HG02759 (cell line): ENCODE data around the gene STK32A.
A peak's percentile ranks its signal among the peaks of the same experiment; 100 is the strongest.

ENCODE experiments used
- ATAC-seq: cut with Tn5 transposase; IDR thresholded peaks from one replicate; pipeline ENCODE4 v1.9.1; 2021; ENCODE audit warnings: mild to moderate bottlenecking, moderate library complexity; ENCODE audit not compliant: unreplicated experiment

The STK32A gene

DNA sequence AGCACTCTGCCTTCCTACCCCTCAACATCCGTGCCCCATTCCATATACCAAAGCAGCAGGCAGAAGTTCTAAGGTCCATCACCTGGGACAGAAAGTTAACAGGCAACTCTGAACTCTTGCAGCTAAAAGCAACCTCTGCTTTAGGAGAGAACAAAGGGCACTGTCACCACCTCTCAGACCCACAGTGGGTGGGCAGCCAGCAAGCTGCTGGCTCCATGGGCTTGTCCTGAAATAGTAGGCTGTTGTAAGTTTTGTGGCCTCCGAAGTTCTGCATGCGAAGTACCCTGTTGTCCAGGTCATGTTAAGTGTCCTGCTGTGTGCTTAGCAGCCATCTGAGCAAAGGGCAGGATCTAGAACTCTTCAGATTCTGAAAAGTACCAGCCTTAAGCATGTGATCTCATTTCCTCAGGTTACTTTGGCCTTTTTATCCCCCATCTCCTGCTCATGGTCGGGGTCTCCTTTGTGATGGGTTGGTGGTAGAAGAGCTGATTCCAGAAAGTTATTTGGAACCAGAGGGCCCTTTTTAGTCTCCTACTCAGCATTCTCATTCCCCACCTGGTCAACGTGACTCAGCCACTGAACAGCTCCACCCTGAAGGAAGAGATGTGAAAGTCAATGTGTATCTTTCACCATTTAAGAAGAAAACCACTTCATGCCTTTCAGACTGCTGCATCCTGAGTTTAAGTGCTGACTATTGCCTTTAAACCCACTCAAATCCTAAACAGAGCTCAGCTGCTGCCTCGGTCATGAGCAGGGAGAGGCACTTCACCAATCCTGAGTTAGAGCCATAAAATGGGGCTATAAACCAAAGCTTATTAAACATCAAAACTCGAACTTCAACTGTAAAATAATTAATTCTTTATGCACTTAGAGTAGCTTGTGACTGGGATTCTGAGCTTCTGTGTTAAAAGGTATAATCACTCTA lies 153.6 kb downstream of the STK32A start:
- ATAC-seq = no peak

GRCh38 chr5:147390654-147391225 lies 155.9 kb downstream of the STK32A start:
- ATAC-seq = no peak

GRCh38 chr5:147391781-147392180 lies 157.0 kb downstream of the STK32A start:
- peak; percentile 95 for ATAC-seq

DNA sequence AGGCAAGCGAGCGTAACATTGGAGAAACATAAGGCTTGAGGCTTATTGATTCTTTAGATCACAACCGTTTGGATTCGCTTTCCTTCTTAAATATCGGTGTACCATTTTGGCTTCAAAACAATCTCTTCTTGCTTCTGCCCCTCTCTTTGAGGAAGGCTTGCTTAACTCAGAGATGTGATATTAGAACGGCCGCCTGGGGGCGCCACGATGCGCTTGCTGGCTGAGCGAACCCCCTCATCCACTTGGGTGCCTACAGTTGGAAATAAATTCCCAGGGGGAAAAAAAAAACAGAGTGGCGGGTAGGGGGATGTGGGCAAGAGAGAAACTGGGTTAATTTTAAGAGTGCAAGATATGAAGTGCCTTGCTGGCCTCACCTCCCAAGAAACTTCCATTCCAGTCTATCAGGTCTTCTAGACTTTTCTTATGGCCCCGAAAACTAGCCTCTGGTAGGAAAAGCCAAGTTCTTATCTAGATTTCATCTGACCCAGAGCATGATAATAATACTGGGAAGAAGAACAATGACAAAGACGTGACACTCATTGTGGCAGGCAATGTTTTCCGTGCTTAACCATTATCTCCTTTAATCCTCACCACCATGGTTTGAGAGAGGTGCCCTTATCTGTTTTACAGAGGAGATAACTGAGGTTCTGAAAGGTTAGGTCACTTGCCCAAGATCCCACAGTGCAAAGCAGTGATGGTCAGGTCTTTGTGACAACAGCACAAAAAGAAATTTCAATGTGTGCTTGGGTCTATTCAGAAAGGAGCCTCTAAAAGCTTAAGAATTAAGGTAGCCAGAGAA lies 159.2 kb downstream of the STK32A start:
- ATAC-seq = no peak

DNA sequence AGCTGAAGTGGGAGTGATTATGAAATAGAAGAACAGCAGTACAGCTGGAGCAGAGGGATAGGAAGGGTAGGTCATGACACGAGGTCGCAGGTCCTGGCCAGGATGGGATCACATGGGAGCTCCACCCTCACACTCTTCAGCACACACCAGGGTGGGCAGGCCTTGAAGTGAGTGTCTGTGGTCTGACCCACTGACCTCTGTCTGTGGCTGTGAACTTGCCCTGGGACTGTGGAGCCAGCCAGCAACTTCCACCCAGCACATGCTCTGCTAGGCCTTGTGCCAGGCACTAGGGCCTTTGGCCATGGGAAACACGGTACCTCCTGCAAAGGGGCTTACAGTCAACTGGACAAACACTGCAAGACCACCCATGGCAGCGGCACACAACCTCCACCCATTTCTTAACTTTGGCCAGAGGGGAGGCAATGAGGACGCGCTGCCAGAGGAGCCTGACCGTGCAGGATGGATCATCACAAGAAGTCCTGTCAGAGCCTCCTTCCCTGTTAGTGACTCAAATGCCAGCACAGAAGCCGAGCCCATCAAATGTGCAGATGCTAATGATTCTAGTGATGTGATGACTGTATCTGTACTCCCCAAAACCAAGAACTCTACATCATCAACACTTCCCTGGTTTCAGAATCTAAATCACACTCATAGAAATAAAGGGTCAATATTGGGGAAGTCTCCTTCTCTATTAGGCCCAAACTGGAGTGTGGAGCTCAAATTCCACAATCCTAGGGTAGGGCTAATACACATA lies 161.4 kb downstream of the STK32A start:
- ATAC-seq = no peak

- no peak for ATAC-seq
Observed at GRCh38 chr5:147397616-147398015, 162.8 kb downstream of the STK32A start.

- no peak for ATAC-seq
Observed at GRCh38 chr5:147398860-147399259, 164.0 kb downstream of the STK32A start.

GRCh38 chr5:147400126-147400809 lies 165.4 kb downstream of the STK32A start:
- ATAC-seq = no peak

GRCh38 chr5:147400881-147401280 lies 166.1 kb downstream of the STK32A start:
- no peak for ATAC-seq

DNA sequence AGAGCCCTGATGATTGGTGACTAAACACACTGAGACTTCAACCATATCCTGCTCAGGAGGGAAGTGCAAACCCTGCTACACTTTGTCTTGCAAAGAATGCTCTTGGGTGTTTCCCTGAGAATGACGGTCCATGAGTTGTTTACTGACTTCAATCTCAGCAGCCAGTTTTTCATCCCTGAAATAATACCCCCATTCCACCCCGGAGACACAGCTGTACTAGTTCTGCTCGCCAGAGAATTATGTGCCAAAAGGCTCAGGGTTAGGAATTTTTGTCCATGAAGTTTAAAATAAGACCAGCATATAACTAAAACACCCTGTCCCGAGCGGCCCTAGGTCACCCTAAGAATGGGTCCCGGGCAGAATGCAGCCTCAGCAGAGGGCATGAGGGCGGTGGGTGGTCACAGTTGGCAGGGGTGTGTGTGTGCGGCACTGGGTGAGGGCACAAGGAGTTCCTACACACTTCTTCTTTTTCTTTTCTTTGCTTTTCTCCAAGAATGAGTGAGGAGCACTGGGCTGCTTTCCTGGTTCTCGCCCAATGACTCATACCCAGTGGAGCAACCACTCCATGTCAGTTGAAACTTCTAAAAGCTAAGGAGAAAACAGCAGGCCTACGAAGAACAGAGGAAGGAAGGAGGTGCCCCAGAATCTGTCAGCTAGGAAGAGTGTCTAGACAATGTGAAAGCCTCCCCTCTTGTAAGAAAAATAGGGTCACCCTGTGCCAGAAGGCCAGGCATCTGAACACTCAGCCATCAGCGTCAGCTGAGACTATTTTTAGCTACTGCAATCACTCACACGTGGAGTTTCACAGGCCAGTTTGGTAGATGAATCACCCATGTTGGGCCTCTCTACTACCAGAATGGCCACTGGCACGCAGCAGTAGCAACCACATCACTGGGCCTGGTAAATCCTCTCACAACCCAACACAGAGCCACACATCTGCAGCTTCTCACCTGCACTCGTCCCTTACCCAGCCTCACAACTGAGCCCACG lies 169.1 kb downstream of the STK32A start:
- ATAC-seq = peak; percentile 93

- peak; percentile 28 for ATAC-seq
Observed at GRCh38 chr5:147404706-147405105, 169.9 kb downstream of the STK32A start.

GRCh38 chr5:147406636-147407035 lies 171.8 kb downstream of the STK32A start:
- no peak for ATAC-seq

- no peak for ATAC-seq
Observed at GRCh38 chr5:147407094-147407681, 172.4 kb downstream of the STK32A start.

GRCh38 chr5:147408980-147409379 lies 174.2 kb downstream of the STK32A start:
- no peak for ATAC-seq

GRCh38 chr5:147410496-147411358 lies 175.9 kb downstream of the STK32A start:
- no peak for ATAC-seq

DNA sequence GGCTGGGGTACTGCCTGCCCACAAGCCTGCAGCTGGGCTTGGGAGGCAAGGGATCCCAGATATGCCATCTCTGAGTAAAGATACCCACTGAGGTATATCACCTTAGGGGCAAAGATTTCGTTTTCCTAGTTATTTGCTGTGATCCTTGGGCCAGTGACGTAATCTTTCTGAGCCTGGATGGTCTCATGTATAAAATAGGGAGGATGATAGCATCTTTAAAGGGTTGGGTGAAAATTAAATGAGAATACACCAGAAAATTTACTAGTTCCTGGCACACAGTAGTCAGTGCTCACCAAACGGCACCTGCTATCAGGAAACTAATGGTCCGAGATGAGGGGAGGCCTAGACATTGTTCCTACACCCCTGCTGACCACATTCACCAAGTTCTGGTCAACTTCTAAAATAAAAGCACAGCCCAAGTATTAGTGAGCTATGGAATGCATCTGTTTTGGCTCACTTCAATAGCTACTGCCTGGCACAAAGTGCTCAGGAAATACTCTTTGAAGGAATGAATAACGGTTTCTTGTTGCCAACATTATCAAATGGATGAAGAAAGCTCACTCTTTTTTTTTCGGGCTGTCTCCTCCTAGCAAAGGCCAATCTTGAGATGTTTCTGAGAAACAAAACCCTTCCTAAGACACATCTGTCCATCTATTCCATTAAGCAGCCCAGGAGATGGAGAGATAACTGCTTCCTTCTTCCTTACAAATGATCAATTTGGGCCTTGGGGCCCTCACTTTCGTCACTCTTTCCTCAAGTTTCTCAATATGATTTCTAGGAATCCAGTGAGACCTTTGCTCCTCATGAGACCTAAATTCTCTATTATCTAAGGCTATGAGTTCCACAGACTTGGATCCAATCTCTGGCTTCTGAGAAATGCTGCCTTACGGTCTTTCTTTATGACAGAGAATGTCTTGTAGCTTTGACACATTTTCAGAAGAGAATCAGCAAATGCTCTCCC lies 176.8 kb downstream of the STK32A start:
- no peak for ATAC-seq

DNA sequence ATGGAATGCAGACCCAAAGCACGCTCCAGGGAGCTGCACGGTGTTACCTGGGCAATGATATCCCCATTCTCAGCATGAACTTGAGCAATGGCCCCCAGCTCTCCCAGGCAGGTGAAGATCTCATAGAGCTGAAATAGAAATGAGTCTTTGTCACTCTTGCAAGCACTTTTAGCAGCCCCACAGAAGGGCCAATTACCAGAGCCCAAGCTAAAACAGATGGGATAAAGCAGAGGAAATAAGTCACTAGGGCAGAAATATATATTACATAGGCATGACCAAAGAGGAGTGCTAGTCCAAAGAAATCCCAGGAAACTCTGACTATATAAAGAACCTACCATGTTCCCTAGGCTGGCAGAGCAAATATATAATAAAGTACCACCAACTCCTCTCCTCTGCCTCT lies 177.7 kb downstream of the STK32A start:
- ATAC-seq = no peak
